HepG2 (cell line): ENCODE results near the gene KCNQ5. TPM values are rescaled to one million over a fixed set of nuclear protein-coding genes. Genes with fewer than 3 reads are reported as not detected.

Experiments
- ATAC-seq: fragments of 200-7000 bp; cut with Tn5 transposase; 3 replicates; pipeline ENCODE4 v1.9.1; 2020; ENCODE audit warnings: mild to moderate bottlenecking, moderate library complexity
- BruUV-seq: library from RNA; stranded (reverse); fragments of 400-500 nt; replicated peaks from 2 replicates; lab custom pipeline; 2021; lab: Mats Ljungman, UMichigan
- CTCF ChIA-PET: fragments of 300-600 bp; formaldehyde crosslinking; extraction: SDS; loops from one replicate; lab custom pipeline; 2021; ENCODE audit warnings: low total read pairs, inconsistent platforms, low intra/inter-chr PET ratio; lab: Yijun Ruan, JAX
- POLR2A ChIA-PET: fragments of 350-600 bp; sonication (Branson Sonifier 250); formaldehyde crosslinking; loops from one replicate; lab custom pipeline; 2020; ENCODE audit warnings: antibody characterized with exemption, inconsistent platforms; lab: Yijun Ruan, JAX
- DNase-seq: peaks from one replicate; pipeline ENCODE4 v3.0.0-alpha.2; 2015; ENCODE audit warnings: low spot score
- FAIRE-seq: peaks from 3 replicates; lab custom pipeline; 2011; peaks lifted over from hg19 to GRCh38; lab: Jason Lieb, UNC
- H2AFZ ChIP-seq: one replicate; pipeline ENCODE4 v1.6.1; 2011; ENCODE audit warnings: low read length, inconsistent platforms
- H3K27ac ChIP-seq: fragments of 300-600 bp; 3 replicates; pipeline ENCODE4 v1.8.0; 2011; ENCODE audit warnings: mixed run types, mild to moderate bottlenecking, mixed read lengths, low read length, inconsistent platforms; ENCODE audit not compliant: insufficient read depth; ENCODE audit errors: extremely low read length
- H3K27me3 ChIP-seq, 2 experiments: fragments of 200-600 bp in 1 of 2; 2 replicates in 1 of 2; 3 replicates in 1 of 2; pipeline versions ENCODE4 v1.6.0 to v1.8.0; 2011; ENCODE audit warnings: low read length in 2 of 2, mild to moderate bottlenecking in 2 of 2, moderate library complexity in 2 of 2, inconsistent platforms in 1 of 2; ENCODE audit not compliant: insufficient read depth in 2 of 2, control insufficient read depth in 1 of 2
- H3K36me3 ChIP-seq, 2 experiments: fragments of 200-600 bp in 1 of 2; replicated peaks in 1 of 2; 2 replicates in 1 of 2; 3 replicates in 1 of 2; pipeline versions ENCODE4 v1.5.1 to v1.8.0; 2011; ENCODE audit warnings: low read length in 2 of 2, inconsistent platforms in 1 of 2; ENCODE audit not compliant: insufficient read depth in 2 of 2, control insufficient read depth in 1 of 2
- H3K4me1 ChIP-seq: 2 replicates; pipeline ENCODE4 v1.5.1; 2012; ENCODE audit warnings: low read length, inconsistent platforms; ENCODE audit not compliant: insufficient read depth
- H3K4me2 ChIP-seq: 2 replicates; pipeline ENCODE4 v1.6.0; 2011; ENCODE audit warnings: low read depth, low read length, inconsistent platforms
- H3K4me3 ChIP-seq, 3 experiments: fragments of 200-600 bp in 1 of 3; sonication (generic), shearing (Covaris generic) in 1 of 3; replicated peaks in 1 of 3; 2 replicates each; pipeline ENCODE4 v1.5.1; 2011 to 2016; ENCODE audit warnings: low read length in 3 of 3, inconsistent platforms in 2 of 3, low read depth in 2 of 3, mild to moderate bottlenecking in 2 of 3, control low read depth in 1 of 3, mixed read lengths in 1 of 3; ENCODE audit not compliant: insufficient read depth in 1 of 3
- H3K79me2 ChIP-seq: one replicate; pipeline ENCODE4 v1.6.1; 2011; ENCODE audit warnings: low read length, inconsistent platforms; ENCODE audit not compliant: insufficient read depth
- H3K9ac ChIP-seq: 2 replicates; pipeline ENCODE4 v1.6.0; 2011; ENCODE audit warnings: mild to moderate bottlenecking, low read depth, low read length, inconsistent platforms; ENCODE audit not compliant: insufficient read depth
- H3K9me3 ChIP-seq: 2 replicates; pipeline ENCODE4 v1.5.1; 2012; ENCODE audit warnings: mild to moderate bottlenecking, low read length
- H4K20me1 ChIP-seq: 2 replicates; pipeline ENCODE4 v1.6.0; 2011; ENCODE audit warnings: inconsistent platforms, mild to moderate bottlenecking, low read length, moderate library complexity; ENCODE audit not compliant: insufficient read depth
- BATF2 ChIP-seq: sonication (generic); formaldehyde crosslinking; IDR thresholded peaks from 2 replicates; pipeline ENCODE4 v1.8.0; 2022; ENCODE audit warnings: mild to moderate bottlenecking, missing genetic modification reagents, moderate library complexity
- CERS6 ChIP-seq: sonication (generic); formaldehyde crosslinking; IDR thresholded peaks from 2 replicates; pipeline ENCODE4 v1.5.0; 2020; ENCODE audit warnings: missing genetic modification reagents
- GATA4 ChIP-seq: sonication (generic); IDR thresholded peaks from 2 replicates; pipeline ENCODE4 v1.6.1; 2016; ENCODE audit warnings: antibody characterized with exemption, low read depth, borderline replicate concordance
- NCOA2 ChIP-seq: sonication (generic); formaldehyde crosslinking; IDR thresholded peaks from 2 replicates; pipeline ENCODE4 v1.8.0; 2022; ENCODE audit warnings: inconsistent platforms
- SOX6 ChIP-seq, 2 experiments: fragments of 450-650 bp in 1 of 2; sonication (generic) in 1 of 2; formaldehyde crosslinking in 1 of 2; IDR thresholded peaks; 2 replicates each; pipeline versions ENCODE4 v1.4.0 to v1.6.1; 2017 to 2020; ENCODE audit warnings: antibody characterized with exemption in 1 of 2, mild to moderate bottlenecking in 1 of 2, missing genetic modification reagents in 1 of 2
- WGBS: methylation state at CpG from one replicate; pipeline ENCODE4 v1.1.6; 2017; ENCODE audit warnings: low lambda C conversion rate; 5-methylcytosine and 5-hydroxymethylcytosine counted together
- in situ Hi-C: cut with HindIII; loops from 2 replicates; pipeline ENCODE4 v1.10.0; 2017; ENCODE audit warnings: low pct_unique_long_range_greater_than_20kb; ENCODE audit not compliant: extremely low pct_ligation_motif_present
- intact Hi-C: fragments of 100-400 bp; cut with micrococcal nuclease; formaldehyde crosslinking; loops from one replicate; pipeline ENCODE4 v1.10.0; 2022; ENCODE audit not compliant: unreplicated experiment
- polyA plus RNA-seq, 8 experiments: library from polyadenylated mRNA; depleted of rRNA in 3 of 8; stranded (reverse) in 7 of 8; unstranded in 1 of 8; fragments of >200 nt; fragmentation: Illumina TruSeq in 4 of 8; extraction: Trizol in 4 of 8; gene quantifications; 2 replicates each; pipeline versions ENCODE4 v1.2.1 to v1.2.3, GENCODE V29; 2011 to 2016; ENCODE audit warnings: low read depth in 4 of 8, missing spikeins in 1 of 8, mixed read lengths in 1 of 8; ENCODE audit not compliant: insufficient read depth in 1 of 8
- total RNA-seq, 5 experiments: library from RNA; depleted of rRNA; stranded (reverse); fragments of >200 nt; fragmentation: Illumina TruSeq; extraction: Trizol; gene quantifications; 2 replicates each; pipeline ENCODE4 v1.2.3, GENCODE V29; 2016; ENCODE audit warnings: low read depth in 1 of 5

KCNQ5 gene
- total and polyA plus RNA-seq, 2 of the 13 experiments (the other 11 are each of a cell fraction or from before 2014, with no cell fraction given) = 0.04 TPM; not detected in 1

- no peaks in the 10 kb centered on the region for H3K79me2 ChIP-seq
- TF ChIP-seq BATF2 (CRISPR knock-in tag) (no peak), CERS6 (CRISPR knock-in tag) (no peak), NCOA2 (CRISPR knock-in tag) (no peak), GATA4 (no peak), SOX6 (IDR thresholded peaks at IDR 0.05) (no peak), SOX6 (CRISPR knock-in tag; IDR thresholded peaks at IDR 0.05) (no peak)
- TF ChIP-seq, all 625 proteins: peak for 0
- Histone ChIP-seq H3K27me3 (peaks cover 4 to 21% of the 10 kb centered on the region in 2 experiments; a peak in 3 of 5 replicates), H3K4me3 (no peak overlapping the region), H4K20me1 (no peaks in the 10 kb centered on the region), H2AFZ (no peak overlapping the region), H3K9me3 (no peaks in the 10 kb centered on the region), H3K9ac (no peak overlapping the region), H3K27ac (no peak overlapping the region), H3K36me3 (no peaks in the 10 kb centered on the region), H3K4me1 (no peaks in the 10 kb centered on the region), H3K4me2 (no peak overlapping the region)
- POLR2A ChIA-PET = no interaction called here
- ATAC-seq (no peak), FAIRE-seq (no peak), DNase-seq (no peak)
- CTCF ChIA-PET = no interaction called here
- BruUV-seq = no TSS peak
- intact Hi-C loops = no loop called here
- WGBS = 3% methylated on average over 3 of the region's 3 CpGs
- in situ Hi-C loops = loop anchor here (10.0 kb wide), 1 partner anchor 517 kb away; no protein-coding TSS in a partner anchor
Observed at GRCh38 chr6:72617721-72618120, 4.1 kb upstream of the KCNQ5 start.
